Lower leg skin (tissue), 4 donors: Measurements from ENCODE around the gene NUBP2. TPM values are rescaled to one million over a fixed set of nuclear protein-coding genes. Genes with fewer than 3 reads are reported as not detected.

ENCODE experiments used
- DNase-seq, 2 donors: peaks; one replicate each; pipeline ENCODE4 v3.0.0-alpha.2; 2019; ENCODE audit warnings: low spot score in 2 of 2
- H3K4me3 ChIP-seq: fragments of 200-600 bp; sonication (generic); 2 replicates; pipeline ENCODE4 v1.5.1; 2017; ENCODE audit warnings: mild to moderate bottlenecking, low read depth; ENCODE audit not compliant: poor library complexity, severe bottlenecking
- POLR2A ChIP-seq, 2 donors: fragments of 450-650 bp; IDR thresholded peaks; one replicate each; pipeline ENCODE4 v1.6.1; 2016 to 2017; ENCODE audit warnings: antibody characterized with exemption in 2 of 2, mild to moderate bottlenecking in 1 of 2, moderate library complexity in 1 of 2
- WGBS, 2 donors: methylation state at CpG; one replicate each; pipeline ENCODE4 v1.1.5; 2018; 5-methylcytosine and 5-hydroxymethylcytosine counted together
- intact Hi-C: fragments of 100-400 bp; cut with DNase I; formaldehyde crosslinking; loops from one replicate; pipeline ENCODE4 v1.15.0; 2023; ENCODE audit warnings: low total_unique reads
- total RNA-seq, 4 donors: library from RNA; depleted of rRNA; stranded (reverse); fragments of >200 nt; gene quantifications; one replicate each; pipeline ENCODE4 v1.1.0, GENCODE V29; 2016
- TF ChIP-seq, protein P1 (sequence below), 3 donors: fragments of 450-650 bp; IDR thresholded peaks; one replicate each; pipeline ENCODE4 v1.5.1; 2016; ENCODE audit warnings: antibody characterized with exemption in 3 of 3, mild to moderate bottlenecking in 3 of 3, moderate library complexity in 2 of 3

NUBP2 gene
- total RNA-seq, 4 donors from 2014 or later: 79.7 to 108 (median 91.3) TPM

DNA sequence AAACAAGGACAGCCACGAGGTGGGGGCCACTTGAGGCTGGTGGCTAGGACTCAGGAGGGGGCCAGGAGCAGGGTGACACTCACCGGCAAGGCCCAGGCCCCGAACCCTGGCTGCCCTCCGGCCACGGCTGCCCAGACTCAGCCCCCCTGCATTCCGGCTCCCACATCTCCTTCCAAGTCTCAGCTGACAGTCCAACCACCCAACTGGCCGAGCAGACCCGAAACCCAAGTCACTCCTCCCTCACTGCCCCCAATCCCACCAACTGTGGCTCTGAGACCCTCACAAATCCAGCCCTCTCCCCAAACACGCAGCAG, 34.5 kb downstream of the NUBP2 start:
- TF ChIP-seq POLR2A (IDR thresholded peaks at IDR 0.05): no peak
- TF ChIP-seq, protein P1, sequence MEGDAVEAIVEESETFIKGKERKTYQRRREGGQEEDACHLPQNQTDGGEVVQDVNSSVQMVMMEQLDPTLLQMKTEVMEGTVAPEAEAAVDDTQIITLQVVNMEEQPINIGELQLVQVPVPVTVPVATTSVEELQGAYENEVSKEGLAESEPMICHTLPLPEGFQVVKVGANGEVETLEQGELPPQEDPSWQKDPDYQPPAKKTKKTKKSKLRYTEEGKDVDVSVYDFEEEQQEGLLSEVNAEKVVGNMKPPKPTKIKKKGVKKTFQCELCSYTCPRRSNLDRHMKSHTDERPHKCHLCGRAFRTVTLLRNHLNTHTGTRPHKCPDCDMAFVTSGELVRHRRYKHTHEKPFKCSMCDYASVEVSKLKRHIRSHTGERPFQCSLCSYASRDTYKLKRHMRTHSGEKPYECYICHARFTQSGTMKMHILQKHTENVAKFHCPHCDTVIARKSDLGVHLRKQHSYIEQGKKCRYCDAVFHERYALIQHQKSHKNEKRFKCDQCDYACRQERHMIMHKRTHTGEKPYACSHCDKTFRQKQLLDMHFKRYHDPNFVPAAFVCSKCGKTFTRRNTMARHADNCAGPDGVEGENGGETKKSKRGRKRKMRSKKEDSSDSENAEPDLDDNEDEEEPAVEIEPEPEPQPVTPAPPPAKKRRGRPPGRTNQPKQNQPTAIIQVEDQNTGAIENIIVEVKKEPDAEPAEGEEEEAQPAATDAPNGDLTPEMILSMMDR (IDR thresholded peaks at IDR 0.05): no peak
- DNase-seq: no peak
- no peak overlapping the region for H3K4me3 ChIP-seq
- 92 to 95% methylated on average over 9 of the region's 9 CpGs for WGBS, 2 donors
- intact Hi-C loops: no loop called here

DNA sequence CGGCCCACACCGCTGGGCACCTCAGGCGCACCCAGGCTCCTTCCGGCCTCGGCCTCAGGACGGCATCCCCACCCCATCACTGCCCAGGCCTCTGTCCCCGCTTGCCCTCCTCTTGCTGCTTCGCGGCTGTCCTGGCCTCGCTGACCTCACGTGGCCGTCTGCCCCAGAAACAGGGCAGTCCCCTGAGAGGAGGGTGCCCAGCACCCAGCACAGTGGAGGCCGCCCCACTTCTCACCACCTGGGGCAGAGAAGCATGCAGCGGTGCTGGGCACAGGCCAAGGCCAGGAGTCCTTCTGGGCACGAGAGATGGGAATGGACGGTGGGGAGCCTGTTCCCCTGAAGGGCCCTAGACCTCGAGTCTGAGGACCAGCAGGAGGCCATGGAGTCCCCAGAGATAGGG, 35.0 kb downstream of the NUBP2 start:
- WGBS, 2 donors: 92 to 93% methylated on average over 17 of the region's 17 CpGs
- H3K4me3 ChIP-seq: no peak overlapping the region
- intact Hi-C loops: no loop called here
- TF ChIP-seq, protein P1 (IDR thresholded peaks at IDR 0.05): no peak
- TF ChIP-seq POLR2A (IDR thresholded peaks at IDR 0.05): no peak
- no peak for DNase-seq

DNA sequence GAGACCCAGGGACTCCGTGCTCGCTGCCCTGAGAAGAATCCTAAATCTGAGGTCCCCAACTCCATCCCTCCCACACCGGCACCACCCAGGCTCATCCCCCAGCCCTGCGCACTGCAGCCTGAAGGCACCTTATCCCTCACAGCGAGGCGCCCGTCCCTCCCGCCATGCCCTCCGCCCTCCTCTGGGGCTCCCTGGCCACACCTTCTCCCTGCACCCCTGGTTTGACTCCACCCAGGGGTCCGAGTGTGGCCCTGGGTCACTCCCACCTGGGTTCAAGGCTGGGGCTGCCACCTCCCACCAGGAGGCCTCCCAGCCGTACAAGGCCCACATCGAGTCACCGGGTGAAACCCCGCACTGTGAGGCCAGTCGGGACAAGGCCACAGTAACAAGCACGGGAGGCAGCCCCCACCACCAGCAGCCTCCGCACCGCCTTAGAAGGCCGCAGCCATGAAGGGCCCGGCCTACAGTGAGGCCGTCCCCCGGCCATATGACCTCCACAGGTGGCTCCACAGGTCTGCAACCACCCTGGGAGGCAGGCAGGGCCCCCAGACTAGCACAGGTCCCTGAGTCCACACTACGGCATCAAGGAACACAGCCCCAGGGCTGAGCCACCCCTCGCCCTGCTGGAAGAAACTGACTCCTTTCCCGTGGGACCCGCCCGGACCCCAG, 35.6 kb downstream of the NUBP2 start:
- intact Hi-C loops: no loop called here
- WGBS, 2 donors: 92 to 95% methylated on average over 27 of the region's 27 CpGs
- H3K4me3 ChIP-seq: no peak overlapping the region
- no peak for DNase-seq
- TF ChIP-seq, protein P1 (IDR thresholded peaks at IDR 0.05): no peak
- no peak for TF ChIP-seq POLR2A (IDR thresholded peaks at IDR 0.05)

DNA sequence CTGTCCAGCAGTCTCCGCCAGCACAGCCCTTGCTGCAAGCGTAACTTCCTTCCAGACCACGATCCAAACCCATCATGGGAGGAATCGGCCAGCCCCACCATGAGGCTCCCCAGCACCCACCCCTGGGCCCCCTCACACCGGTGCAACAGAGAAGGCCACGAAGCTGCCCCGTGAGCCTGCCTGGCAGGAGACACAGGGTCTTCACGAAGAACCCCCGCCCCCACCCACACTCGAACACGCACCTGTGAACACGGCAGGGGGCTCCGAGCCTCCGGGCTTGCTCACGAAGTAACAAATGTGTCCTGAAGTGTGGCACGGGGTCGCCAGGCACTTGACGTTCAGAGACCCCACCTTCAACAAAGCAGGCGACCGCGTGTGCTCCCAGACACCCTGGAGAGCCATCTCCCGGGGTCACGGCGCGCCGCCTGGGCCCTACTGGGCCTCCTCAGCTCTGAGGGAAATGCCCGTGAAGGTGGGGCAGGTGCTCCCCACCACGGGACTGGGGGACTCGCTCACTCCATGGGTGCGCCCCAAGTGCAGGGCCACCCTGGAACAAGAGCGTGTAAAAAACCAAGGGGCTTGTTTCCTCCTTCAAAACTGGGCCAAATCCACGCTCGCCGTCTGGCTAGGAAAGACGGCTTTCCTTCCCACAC, 36.2 kb downstream of the NUBP2 start:
- no peak for TF ChIP-seq POLR2A (IDR thresholded peaks at IDR 0.05)
- TF ChIP-seq, protein P1 (IDR thresholded peaks at IDR 0.05): no peak
- intact Hi-C loops: no loop called here
- 92 to 96% methylated on average over 25 to 35 of the region's 35 CpGs for WGBS, 2 donors
- DNase-seq: no peak
- H3K4me3 ChIP-seq: no peak overlapping the region

DNA sequence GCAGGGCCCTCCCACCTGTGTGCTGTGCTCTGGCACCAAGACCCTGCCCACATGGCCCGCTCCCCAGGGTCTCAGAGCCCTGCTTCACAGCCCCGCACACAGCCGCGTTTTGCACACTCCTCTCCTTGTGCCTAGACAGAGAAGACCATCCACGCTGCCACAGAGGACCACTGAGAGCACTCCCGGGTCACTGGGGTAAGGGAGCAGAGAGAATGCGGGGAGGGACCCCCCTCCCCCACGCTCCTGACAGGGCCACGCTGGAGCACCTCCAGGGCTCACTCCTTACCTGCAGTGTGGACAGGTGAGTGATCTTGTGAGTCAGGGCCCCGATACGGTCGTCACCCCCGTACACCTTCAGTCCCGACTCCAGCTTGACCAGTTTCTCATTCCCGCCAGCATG, 36.9 kb downstream of the NUBP2 start:
- TF ChIP-seq POLR2A (IDR thresholded peaks at IDR 0.05): no peak
- TF ChIP-seq, protein P1 (IDR thresholded peaks at IDR 0.05): no peak
- H3K4me3 ChIP-seq: no peak overlapping the region
- DNase-seq: no peak
- 87 to 96% methylated on average over 15 of the region's 15 CpGs for WGBS, 2 donors
- intact Hi-C loops: no loop called here
